ACHN (cell line): ENCODE measurements around the gene ANKRD16.

Source experiments
- DNase-seq: peaks from one replicate; pipeline ENCODE4 v3.0.0-alpha.2; 2015
- in situ Hi-C: cut with HindIII; loops from 2 replicates; pipeline ENCODE4 v1.10.0; 2017; ENCODE audit warnings: low sequenced_read_pairs, low pct_ligation_motif_present, low pct_unique_long_range_greater_than_20kb

The ANKRD16 gene

DNA sequence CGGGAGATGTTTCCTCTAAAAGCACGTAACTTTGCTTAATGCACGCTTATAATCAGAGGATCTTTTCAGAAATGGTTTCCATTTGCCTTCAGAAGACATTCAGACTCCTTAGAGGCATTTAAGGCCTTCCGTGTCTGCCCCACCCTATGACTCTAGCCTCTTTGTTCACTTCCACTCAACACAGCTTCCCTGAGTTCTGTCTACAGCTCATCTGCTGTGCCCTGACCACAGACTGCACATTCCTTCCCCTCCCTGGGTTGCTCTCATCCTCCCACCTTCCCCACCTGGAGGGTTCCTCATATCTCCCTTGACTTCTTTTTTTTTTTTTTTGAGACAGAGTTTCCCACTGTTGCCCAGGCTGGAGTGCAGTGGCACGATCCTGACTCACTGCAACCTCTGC lies 17.0 kb upstream of the ANKRD16 start:
- in situ Hi-C loops = no loop called here
- no peak for DNase-seq

- in situ Hi-C loops = no loop called here
- no peak for DNase-seq
Measured at GRCh38 chr10:5905854-5906507, 16.3 kb upstream of the ANKRD16 start.

GRCh38 chr10:5904227-5904626 lies 14.5 kb upstream of the ANKRD16 start:
- DNase-seq = no peak
- in situ Hi-C loops = no loop called here

GRCh38 chr10:5903563-5903962 lies 13.9 kb upstream of the ANKRD16 start:
- no peak for DNase-seq
- in situ Hi-C loops = no loop called here

- in situ Hi-C loops = no loop called here
- no peak for DNase-seq
Measured at GRCh38 chr10:5902511-5903274, 13.0 kb upstream of the ANKRD16 start.

DNA sequence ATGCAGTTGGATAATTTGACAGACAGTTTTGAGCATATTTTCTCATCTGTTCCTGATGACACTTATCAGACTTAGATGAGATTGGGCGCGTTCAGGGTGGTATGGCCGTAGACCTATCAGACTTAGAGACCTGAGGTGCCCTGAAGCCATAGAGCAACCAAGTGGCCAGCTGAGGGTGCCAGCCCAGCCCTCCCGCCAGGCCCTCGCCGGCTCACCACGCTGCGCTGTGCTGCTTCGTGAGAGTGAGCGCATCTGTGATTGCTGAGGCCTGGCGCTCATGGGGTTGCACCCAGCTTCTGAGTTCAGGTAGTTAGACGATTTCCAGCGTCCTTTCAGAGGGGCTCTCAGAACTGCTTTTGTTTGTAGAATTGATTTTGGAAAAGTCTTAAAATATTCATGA lies 10.6 kb upstream of the ANKRD16 start:
- in situ Hi-C loops = no loop called here
- no peak for DNase-seq

DNA sequence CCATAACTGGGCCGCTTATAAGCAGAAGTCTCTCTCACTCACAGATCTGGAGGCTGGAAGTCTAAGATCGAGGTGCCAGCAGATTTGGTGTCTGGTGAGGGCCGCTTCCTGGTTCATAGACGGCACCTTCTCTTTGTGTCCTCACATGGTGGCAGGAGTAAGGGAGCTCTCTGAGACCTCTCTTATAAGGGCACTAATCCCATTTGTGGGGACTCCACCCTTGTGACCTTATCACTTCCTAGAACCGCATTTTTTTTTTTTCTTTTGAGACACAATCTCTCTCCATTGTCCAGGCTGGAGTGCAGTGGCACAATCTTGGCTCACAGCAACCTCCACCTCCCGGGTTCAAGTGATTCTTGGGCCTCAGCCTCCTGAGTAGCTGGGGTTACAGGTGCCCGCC lies 8.5 kb upstream of the ANKRD16 start:
- in situ Hi-C loops = no loop called here
- DNase-seq = no peak

- DNase-seq = no peak
- in situ Hi-C loops = no loop called here
Measured at GRCh38 chr10:5897504-5897903, 7.8 kb upstream of the ANKRD16 start.

GRCh38 chr10:5897053-5897340 lies 7.3 kb upstream of the ANKRD16 start:
- in situ Hi-C loops = no loop called here
- DNase-seq = no peak

GRCh38 chr10:5896208-5897052 lies 6.7 kb upstream of the ANKRD16 start:
- in situ Hi-C loops = no loop called here

DNA sequence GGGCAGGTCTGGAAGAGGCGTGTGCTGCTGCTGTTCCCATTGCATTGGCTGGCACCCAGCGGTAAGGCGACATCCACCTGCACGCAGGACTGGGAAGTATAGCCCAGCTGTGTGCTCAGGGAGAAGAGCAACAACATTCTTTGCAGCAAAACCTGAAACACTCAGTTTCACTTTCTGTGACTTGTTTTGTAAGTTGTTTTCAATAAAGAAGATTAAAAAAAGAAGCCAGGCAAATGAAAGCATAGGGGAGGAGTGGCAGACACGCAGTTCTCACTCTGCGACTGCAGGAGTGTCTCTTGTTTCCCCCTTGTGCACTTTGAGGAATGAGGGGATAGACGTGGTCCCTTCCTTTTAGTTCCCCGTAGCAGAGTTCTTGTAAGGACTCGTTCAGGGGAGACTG lies 6.1 kb upstream of the ANKRD16 start:
- no peak for DNase-seq
- in situ Hi-C loops = no loop called here

More at GRCh38 chr10:5896208-5897052, 6.7 kb upstream of the ANKRD16 start:
- no peak for DNase-seq

DNA sequence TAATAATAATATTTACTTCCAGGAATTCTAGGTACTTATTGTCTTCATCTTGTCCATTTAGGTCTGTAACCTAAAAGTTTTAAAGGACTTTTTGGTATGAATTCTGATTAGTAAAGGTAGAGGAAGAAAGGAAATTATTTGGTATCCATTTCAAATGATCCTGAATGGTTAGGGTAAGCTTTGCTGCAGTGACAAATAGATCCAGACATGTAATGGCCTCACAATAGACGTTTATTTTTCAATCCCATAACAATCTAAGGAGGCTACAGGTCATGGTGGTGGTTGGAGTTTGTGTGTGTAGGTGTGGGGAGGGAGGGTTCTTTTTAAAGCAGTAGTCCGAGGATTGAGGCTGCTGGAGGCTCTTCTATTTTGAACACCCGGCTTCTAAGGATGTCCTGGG lies 5.7 kb upstream of the ANKRD16 start:
- in situ Hi-C loops = no loop called here
- no peak for DNase-seq

- DNase-seq = no peak
- in situ Hi-C loops = no loop called here
Measured at GRCh38 chr10:5894873-5895272, 5.2 kb upstream of the ANKRD16 start.

DNA sequence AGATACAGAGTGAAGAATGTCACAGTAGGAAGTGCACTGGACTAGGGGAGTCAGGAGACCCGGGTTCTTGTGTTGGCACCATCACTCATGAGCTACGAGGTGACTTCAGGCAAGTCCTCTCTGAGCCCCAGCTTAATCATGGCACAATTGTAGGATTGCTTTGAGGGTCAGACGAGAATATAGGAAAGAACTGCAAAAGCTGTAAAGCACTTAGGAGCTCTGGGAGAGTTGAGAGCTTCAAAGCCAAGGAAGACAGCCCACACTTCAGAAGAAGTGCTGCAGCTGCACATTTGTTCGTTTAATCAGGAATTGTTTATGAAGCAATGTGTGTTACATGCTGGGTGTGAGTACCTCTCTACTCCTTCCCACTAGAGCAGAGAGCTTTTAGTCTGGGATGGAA lies 4.7 kb upstream of the ANKRD16 start:
- no peak for DNase-seq
- in situ Hi-C loops = no loop called here

GRCh38 chr10:5893321-5893720 lies 3.6 kb upstream of the ANKRD16 start:
- no peak for DNase-seq
- in situ Hi-C loops = no loop called here

DNA sequence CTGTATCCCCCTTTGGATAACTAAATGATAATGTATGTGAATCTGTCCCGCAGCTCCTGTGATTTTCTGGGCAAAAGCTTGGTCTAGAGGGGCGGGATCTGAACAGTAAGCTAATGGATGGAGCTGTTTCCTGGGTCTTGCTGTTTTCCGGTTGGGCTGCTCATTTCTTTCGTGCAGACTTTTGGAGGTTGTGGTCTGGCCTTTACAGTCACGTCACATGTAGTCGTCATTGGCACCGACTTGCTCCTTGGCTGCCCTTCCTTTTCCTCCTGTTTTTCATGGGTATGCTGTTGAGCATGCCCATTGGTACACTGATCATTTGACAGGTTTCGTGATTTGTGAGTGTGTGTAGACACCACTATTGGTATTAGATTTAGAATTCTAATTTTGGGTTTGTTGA lies 2.3 kb upstream of the ANKRD16 start:
- DNase-seq = no peak
- in situ Hi-C loops = no loop called here

GRCh38 chr10:5891009-5891408 lies 1.3 kb upstream of the ANKRD16 start:
- in situ Hi-C loops = no loop called here

GRCh38 chr10:5890452-5890915 lies 791 bp upstream of the ANKRD16 start:
- in situ Hi-C loops = no loop called here
- DNase-seq = peak; percentile 9

More at GRCh38 chr10:5891009-5891408, 1.3 kb upstream of the ANKRD16 start:
- DNase-seq = no peak

GRCh38 chr10:5888843-5889623 lies 660 bp downstream of the ANKRD16 start:
- in situ Hi-C loops = no loop called here
- peak; percentile 31 for DNase-seq
